SH-SY5Y (cell line): ENCODE results near the gene JAKMIP2.

Experiments
- GATA2 ChIP-seq: IDR thresholded peaks from 2 replicates; pipeline ENCODE4 v1.6.1; 2011; ENCODE audit warnings: mild to moderate bottlenecking, low read depth, low read length
- GATA3 ChIP-seq: IDR thresholded peaks from 2 replicates; pipeline ENCODE4 v1.6.1; 2011; ENCODE audit warnings: low read depth, mild to moderate bottlenecking, low read length, moderate library complexity

DNA sequence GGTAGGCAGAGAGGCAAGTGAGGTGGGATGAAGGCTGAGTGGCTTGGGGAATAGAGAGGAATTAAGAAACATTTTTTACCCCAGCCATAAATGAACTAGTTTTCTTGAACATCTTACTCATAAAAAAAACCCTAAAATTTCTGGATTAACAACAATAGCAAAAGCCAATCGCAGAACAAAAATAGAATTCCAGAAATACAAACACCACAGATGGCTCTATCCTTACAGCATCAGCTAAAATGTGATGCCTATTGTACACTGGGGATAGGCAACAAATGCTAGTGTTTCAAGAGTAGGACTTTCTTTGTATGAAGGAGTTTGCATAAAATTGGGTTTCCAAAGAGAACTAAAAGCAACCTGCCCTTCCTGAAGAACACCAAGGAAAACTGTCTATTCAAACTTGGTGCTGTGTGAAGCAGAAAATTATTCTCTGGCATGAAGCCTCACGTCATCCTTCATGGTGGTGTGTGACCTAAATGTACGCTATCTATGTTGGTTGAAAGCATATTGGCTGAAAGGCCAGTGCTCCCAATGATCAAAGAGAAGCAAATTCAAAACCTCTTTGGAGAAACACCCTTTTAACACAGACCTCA, 82.9 kb downstream of the JAKMIP2 start:
- TF ChIP-seq GATA2 (no peak), GATA3 (no peak)
